ENCODE results near the gene ARPC1A. TPM values are rescaled to one million over a fixed set of nuclear protein-coding genes. Genes with fewer than 3 reads are reported as not detected.
A peak's percentile ranks its signal among the peaks of the same experiment; 100 is the strongest.

The ARPC1A gene
- total RNA-seq, 3 donors from 2014 or later (not counting 1 experiment from before 2014, with no cell fraction given), result 38.1 to 48.1 (median 47.9) TPM

DNA sequence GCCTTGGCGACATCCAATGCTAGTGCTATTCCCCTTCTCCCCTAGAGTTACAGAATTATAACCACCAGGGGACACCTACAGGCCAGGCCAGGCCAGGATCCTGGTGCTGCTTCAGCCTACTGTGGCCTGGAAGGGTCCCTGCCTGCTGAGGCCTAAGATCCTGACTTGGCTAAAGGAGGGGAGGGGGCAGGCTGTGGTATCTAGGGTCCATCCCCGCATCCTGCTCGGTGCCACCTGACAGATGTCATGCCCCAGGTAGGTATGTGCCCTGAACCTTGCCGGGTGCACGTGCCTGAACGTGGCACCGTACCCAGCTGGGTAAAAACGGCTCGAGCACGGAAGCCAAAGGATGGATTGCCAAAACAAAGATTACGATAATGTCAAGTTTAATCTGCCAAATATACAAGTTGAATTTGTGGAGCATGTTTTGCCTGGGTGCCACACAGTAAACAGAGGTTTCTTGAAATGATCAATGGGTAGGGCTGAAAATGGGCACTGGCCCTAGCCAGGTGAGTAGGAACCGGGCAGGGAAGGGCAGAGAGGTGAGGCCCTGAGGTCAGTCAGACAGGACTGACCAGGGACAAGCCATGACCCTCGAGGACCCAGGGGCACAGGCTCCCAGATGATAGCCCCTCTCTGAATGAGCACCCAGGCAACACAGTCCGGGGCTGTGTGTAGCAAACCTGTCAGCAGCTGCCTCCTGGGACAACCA is 70.1 kb downstream of the ARPC1A start:
- Mint-ChIP-seq H3K36me3 (no peaks in the 10 kb centered on the region), H3K4me1 (peaks cover 24 to 38% of the 10 kb centered on the region in 2 donors), H3K27me3 (ENCODE audit: low read depth in 2 of 2) (no peaks in the 10 kb centered on the region), H3K9me3 (no peaks in the 10 kb centered on the region), H3K4me3 (no peak overlapping the region), H3K27ac (peak overlapping the region; percentile 22 to 29)
- Histone ChIP-seq H3K27ac (ENCODE audit: low read length) (no peak overlapping the region), H3K36me3 (ENCODE audit: control insufficient read depth, insufficient read depth, low read length) (peaks cover 58% of the 10 kb centered on the region), H3K9me3 (ENCODE audit: control insufficient read depth, insufficient read depth, low read length) (no peaks in the 10 kb centered on the region), H3K4me3 (ENCODE audit: low read length) (no peak overlapping the region), H3K4me1 (ENCODE audit: control insufficient read depth, insufficient read depth, low read length) (peaks cover 23% of the 10 kb centered on the region), H3K27me3 (ENCODE audit: control insufficient read depth, insufficient read depth, low read length) (no peaks in the 10 kb centered on the region)
- intact Hi-C loops (cut with micrococcal nuclease), result no loop called here
- whole genome bisulfite sequencing (ENCODE audit: insufficient coverage), result 91% methylated on average over 14 of the region's 14 CpGs
- ATAC-seq (no peak), DNase-seq (no peak)
- TF ChIP-seq, protein P1, sequence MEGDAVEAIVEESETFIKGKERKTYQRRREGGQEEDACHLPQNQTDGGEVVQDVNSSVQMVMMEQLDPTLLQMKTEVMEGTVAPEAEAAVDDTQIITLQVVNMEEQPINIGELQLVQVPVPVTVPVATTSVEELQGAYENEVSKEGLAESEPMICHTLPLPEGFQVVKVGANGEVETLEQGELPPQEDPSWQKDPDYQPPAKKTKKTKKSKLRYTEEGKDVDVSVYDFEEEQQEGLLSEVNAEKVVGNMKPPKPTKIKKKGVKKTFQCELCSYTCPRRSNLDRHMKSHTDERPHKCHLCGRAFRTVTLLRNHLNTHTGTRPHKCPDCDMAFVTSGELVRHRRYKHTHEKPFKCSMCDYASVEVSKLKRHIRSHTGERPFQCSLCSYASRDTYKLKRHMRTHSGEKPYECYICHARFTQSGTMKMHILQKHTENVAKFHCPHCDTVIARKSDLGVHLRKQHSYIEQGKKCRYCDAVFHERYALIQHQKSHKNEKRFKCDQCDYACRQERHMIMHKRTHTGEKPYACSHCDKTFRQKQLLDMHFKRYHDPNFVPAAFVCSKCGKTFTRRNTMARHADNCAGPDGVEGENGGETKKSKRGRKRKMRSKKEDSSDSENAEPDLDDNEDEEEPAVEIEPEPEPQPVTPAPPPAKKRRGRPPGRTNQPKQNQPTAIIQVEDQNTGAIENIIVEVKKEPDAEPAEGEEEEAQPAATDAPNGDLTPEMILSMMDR (IDR thresholded peaks at IDR 0.05), result no peak

DNA sequence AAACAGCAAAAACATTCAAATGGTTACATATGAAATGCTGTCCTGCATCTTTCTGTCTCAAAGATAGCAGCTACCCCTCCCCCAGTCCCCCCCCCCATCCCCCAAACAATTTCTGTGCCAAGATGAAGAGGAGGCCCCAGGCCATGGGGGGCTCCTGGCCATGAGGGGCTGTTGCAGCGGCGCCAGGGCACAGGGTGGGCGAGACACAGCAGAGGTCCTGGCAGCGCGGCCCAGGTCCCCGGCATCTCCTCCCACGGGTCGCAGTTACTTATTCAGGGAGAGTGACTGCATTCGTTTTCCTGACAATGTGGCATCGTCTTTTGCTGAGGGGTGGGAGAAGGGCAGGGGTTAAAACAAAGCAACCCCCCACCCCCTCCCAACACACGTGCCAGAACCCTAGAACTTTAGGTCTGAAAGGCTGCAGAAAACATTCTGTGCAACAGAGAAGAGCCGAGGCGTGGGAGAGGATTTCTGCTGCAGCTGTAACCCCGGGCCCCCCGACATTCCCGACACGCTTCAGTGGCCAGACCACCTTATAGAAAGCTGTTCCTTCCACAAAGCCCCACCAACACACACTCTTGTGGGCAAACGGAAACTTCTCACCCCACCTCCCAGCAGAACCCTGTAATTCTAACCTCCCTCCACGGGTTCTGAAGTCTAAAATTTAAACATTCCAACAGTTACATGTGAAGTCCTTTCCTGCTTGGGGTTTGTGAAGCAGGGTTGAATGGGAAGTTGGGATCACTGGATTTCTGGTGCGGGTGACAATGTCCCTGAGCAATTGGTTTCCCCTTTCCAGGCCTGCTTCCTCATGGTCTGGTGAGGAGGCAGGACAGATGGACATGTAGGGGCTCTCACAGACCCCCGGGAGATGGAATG is 71.0 kb downstream of the ARPC1A start:
- intact Hi-C loops (cut with micrococcal nuclease), result no loop called here
- H3K4me3 ChIP-seq (ENCODE audit: low read length), result no peak overlapping the region
- Mint-ChIP-seq H3K36me3 (no peaks in the 10 kb centered on the region), H3K4me1 (peaks cover 24 to 45% of the 10 kb centered on the region in 2 donors), H3K9me3 (no peaks in the 10 kb centered on the region), H3K27ac (peak overlapping the region; percentile 29 to 85), H3K4me3 (no peak overlapping the region), H3K27me3 (ENCODE audit: low read depth in 2 of 2) (no peaks in the 10 kb centered on the region)
- WGBS (ENCODE audit: insufficient coverage), result 86% methylated on average over 17 of the region's 21 CpGs
- no peaks in the 10 kb centered on the region for H3K27me3 ChIP-seq (ENCODE audit: control insufficient read depth, insufficient read depth, low read length)
- H3K36me3 ChIP-seq (ENCODE audit: control insufficient read depth, insufficient read depth, low read length), result peaks cover 58% of the 10 kb centered on the region
- H3K4me1 ChIP-seq (ENCODE audit: control insufficient read depth, insufficient read depth, low read length), result peaks cover 23% of the 10 kb centered on the region
- H3K9me3 ChIP-seq (ENCODE audit: control insufficient read depth, insufficient read depth, low read length), result no peaks in the 10 kb centered on the region
- ATAC-seq, result no peak
- no peak for DNase-seq
- TF ChIP-seq, protein P1 (IDR thresholded peaks at IDR 0.05), result no peak
- no peak overlapping the region for H3K27ac ChIP-seq (ENCODE audit: low read length)

DNA sequence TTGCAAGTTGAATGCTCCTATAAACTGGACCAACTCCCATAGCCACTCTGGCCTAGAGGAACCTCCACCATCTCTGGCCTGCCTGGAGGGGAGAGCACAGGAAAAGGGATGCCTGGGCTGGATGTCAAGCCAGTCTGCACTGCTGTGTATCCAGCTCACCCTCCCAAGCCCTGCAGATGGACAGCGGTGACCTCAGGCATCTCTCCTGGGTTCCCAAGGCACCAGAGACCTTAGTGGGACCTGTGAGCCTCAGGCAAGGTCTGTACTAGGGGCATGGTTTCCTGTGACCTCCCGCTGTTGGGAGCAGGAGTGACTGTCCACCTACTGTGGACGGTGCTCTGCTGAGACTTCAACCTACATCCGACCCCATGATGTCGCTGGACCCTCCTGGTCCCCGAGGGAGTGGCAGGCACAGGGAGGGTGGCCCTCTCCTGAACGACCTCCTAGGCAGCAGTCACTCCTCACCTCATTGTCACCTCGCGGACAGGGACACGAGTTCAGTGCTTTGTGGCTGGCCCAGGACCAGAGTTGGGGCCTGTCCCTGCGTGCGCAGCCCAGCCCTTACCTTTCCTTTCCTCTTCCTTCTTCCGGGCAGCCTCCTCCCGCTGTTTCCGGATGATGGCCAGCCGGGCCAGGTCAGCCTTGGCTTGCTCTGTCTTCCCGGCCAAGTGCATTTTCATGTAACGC is 71.7 kb downstream of the ARPC1A start:
- Histone ChIP-seq H3K4me1 (ENCODE audit: control insufficient read depth, insufficient read depth, low read length) (peaks cover 17% of the 10 kb centered on the region), H3K36me3 (ENCODE audit: control insufficient read depth, insufficient read depth, low read length) (peaks cover 58% of the 10 kb centered on the region), H3K9me3 (ENCODE audit: control insufficient read depth, insufficient read depth, low read length) (no peaks in the 10 kb centered on the region), H3K27me3 (ENCODE audit: control insufficient read depth, insufficient read depth, low read length) (no peaks in the 10 kb centered on the region), H3K27ac (ENCODE audit: low read length) (no peak overlapping the region), H3K4me3 (ENCODE audit: low read length) (no peak overlapping the region)
- ATAC-seq (no peak), DNase-seq (no peak)
- Mint-ChIP-seq H3K9me3 (no peaks in the 10 kb centered on the region), H3K4me1 (peaks cover 24 to 45% of the 10 kb centered on the region in 2 donors), H3K27ac (peak overlapping the region; percentile 76 to 85), H3K36me3 (no peaks in the 10 kb centered on the region), H3K4me3 (no peak overlapping the region), H3K27me3 (ENCODE audit: low read depth in 2 of 2) (no peaks in the 10 kb centered on the region)
- TF ChIP-seq, protein P1 (IDR thresholded peaks at IDR 0.05), result no peak
- intact Hi-C loops (cut with micrococcal nuclease), result no loop called here
- 90% methylated on average over 18 of the region's 18 CpGs for WGBS (ENCODE audit: insufficient coverage)
